AG09319 (cell line): Measurements from ENCODE around the gene SLC16A2.
"Not testable (repeated sequence)": the region's sequence is repeated elsewhere in the genome, so short reads cannot be mapped to it uniquely, and the experiment has no call there.

Experiments
- DNase-seq: peaks from one replicate; pipeline ENCODE4 v3.0.0-alpha.2; 2010; ENCODE audit warnings: low read depth; ENCODE audit errors: extremely low read depth
- CTCF ChIP-seq: IDR thresholded peaks from 2 replicates; pipeline ENCODE4 v1.5.1; 2011; ENCODE audit warnings: low read depth, mild to moderate bottlenecking, inconsistent platforms, low read length, moderate library complexity

The SLC16A2 gene

GRCh38 chrX:74506317-74507115 is 85.2 kb downstream of the SLC16A2 start:
- no peak for TF ChIP-seq CTCF
- DNase-seq: no peak

GRCh38 chrX:74507191-74507590 is 85.9 kb downstream of the SLC16A2 start:
- no peak for DNase-seq
- no peak for TF ChIP-seq CTCF

GRCh38 chrX:74509989-74510388 is 88.7 kb downstream of the SLC16A2 start:
- DNase-seq: no peak

GRCh38 chrX:74510401-74510800 is 89.1 kb downstream of the SLC16A2 start:
- no peak for DNase-seq
- no peak for TF ChIP-seq CTCF

More at GRCh38 chrX:74509989-74510388, 88.7 kb downstream of the SLC16A2 start:
- no peak for TF ChIP-seq CTCF

- TF ChIP-seq CTCF: no peak
- no peak for DNase-seq
These were observed 90.4 kb downstream of the SLC16A2 start for GRCh38 chrX:74511704-74512103.

GRCh38 chrX:74514384-74514783 is 93.1 kb downstream of the SLC16A2 start:
- DNase-seq: no peak
- no peak for TF ChIP-seq CTCF

GRCh38 chrX:74515356-74515755 is 94.1 kb downstream of the SLC16A2 start:
- no peak for TF ChIP-seq CTCF

GRCh38 chrX:74516013-74516412 is 94.7 kb downstream of the SLC16A2 start:
- not testable (repeated sequence) for DNase-seq

More at GRCh38 chrX:74515356-74515755, 94.1 kb downstream of the SLC16A2 start:
- DNase-seq: no peak
